Osteocyte (in vitro differentiated cells): Measurements from ENCODE around the gene ADAMTS18. TPM values are rescaled to one million over a fixed set of nuclear protein-coding genes. Genes with fewer than 3 reads are reported as not detected.

Experiments used
- DNase-seq: peaks from one replicate; pipeline ENCODE4 v3.0.0; 2021; ENCODE audit warnings: mixed read lengths; ENCODE audit not compliant: unreplicated experiment; ENCODE audit errors: extremely low spot score
- H3K27ac Mint-ChIP-seq: one replicate; pipeline ENCODE4 v1.8.0; 2021; ENCODE audit warnings: mild to moderate bottlenecking, mixed read lengths; ENCODE audit not compliant: unreplicated experiment
- H3K27me3 Mint-ChIP-seq: one replicate; pipeline ENCODE4 v1.8.0; 2021; ENCODE audit warnings: mixed read lengths; ENCODE audit not compliant: unreplicated experiment
- H3K36me3 Mint-ChIP-seq: one replicate; pipeline ENCODE4 v1.8.0; 2021; ENCODE audit warnings: mixed read lengths; ENCODE audit not compliant: unreplicated experiment
- H3K4me1 Mint-ChIP-seq: one replicate; pipeline ENCODE4 v1.8.0; 2021; ENCODE audit warnings: mixed read lengths; ENCODE audit not compliant: unreplicated experiment
- H3K4me3 Mint-ChIP-seq: one replicate; pipeline ENCODE4 v1.8.0; 2021; ENCODE audit warnings: mild to moderate bottlenecking, moderate library complexity, mixed read lengths; ENCODE audit not compliant: unreplicated experiment
- H3K9me3 Mint-ChIP-seq: one replicate; pipeline ENCODE4 v1.8.0; 2021; ENCODE audit warnings: mixed read lengths; ENCODE audit not compliant: unreplicated experiment
- total RNA-seq: library from RNA; stranded (reverse); gene quantifications from 2 replicates; pipeline ENCODE4 v1.2.1, GENCODE V29; 2021
- TF ChIP-seq, protein P1 (sequence below): fragments of 200-600 bp; sonication (generic); IDR thresholded peaks from 2 replicates; pipeline ENCODE4 v1.5.0; 2021; ENCODE audit warnings: antibody characterized with exemption, mild to moderate bottlenecking, moderate library complexity

The ADAMTS18 gene
- total RNA-seq, 1 donor from 2014 or later = not detected

DNA sequence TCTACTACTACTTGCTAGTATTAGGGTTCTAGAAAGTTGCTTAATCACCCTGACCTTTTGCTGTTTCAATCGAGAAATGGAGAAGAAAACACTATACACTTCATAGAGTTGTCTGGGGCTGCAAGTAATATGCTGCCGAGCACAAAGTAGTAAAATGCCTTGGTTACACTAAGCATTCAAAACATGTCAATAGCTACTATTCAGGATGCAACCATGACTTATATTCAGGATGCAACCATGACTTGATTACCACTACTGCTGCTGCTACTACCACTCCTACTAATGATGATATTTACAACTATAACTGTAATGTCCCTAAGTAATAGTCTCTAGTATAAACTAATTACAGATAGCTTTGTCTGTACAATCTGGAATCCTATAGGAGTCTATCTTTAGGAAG, 35.3 kb downstream of the ADAMTS18 start:
- TF ChIP-seq, protein P1, sequence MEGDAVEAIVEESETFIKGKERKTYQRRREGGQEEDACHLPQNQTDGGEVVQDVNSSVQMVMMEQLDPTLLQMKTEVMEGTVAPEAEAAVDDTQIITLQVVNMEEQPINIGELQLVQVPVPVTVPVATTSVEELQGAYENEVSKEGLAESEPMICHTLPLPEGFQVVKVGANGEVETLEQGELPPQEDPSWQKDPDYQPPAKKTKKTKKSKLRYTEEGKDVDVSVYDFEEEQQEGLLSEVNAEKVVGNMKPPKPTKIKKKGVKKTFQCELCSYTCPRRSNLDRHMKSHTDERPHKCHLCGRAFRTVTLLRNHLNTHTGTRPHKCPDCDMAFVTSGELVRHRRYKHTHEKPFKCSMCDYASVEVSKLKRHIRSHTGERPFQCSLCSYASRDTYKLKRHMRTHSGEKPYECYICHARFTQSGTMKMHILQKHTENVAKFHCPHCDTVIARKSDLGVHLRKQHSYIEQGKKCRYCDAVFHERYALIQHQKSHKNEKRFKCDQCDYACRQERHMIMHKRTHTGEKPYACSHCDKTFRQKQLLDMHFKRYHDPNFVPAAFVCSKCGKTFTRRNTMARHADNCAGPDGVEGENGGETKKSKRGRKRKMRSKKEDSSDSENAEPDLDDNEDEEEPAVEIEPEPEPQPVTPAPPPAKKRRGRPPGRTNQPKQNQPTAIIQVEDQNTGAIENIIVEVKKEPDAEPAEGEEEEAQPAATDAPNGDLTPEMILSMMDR = no peak
- Mint-ChIP-seq H3K36me3 (no peaks in the 10 kb centered on the region), H3K9me3 (no peaks in the 10 kb centered on the region), H3K27ac (no peak overlapping the region), H3K4me3 (no peak overlapping the region), H3K27me3 (peaks cover 2% of the 10 kb centered on the region), H3K4me1 (no peaks in the 10 kb centered on the region)
- DNase-seq = no peak

DNA sequence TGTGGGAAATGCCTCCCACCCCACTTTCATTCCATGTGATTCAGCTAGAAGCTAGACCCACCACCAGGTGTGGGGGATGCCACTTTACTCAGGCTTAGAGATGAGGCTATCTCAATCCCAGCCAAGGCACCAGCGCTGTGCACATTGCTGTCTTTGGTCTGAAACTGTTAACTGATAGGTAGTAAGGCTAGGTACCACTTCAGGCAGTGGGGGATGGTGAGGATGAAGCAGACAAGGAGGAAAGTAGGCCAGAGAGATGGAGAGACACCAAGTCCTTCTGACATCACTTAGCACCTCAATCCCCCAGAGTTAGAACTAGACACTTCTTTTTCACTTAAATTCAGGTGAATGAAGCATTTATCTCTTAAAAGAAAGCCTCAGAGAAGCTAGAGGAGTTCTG, 35.8 kb downstream of the ADAMTS18 start:
- H3K27ac Mint-ChIP-seq = no peak overlapping the region

DNA sequence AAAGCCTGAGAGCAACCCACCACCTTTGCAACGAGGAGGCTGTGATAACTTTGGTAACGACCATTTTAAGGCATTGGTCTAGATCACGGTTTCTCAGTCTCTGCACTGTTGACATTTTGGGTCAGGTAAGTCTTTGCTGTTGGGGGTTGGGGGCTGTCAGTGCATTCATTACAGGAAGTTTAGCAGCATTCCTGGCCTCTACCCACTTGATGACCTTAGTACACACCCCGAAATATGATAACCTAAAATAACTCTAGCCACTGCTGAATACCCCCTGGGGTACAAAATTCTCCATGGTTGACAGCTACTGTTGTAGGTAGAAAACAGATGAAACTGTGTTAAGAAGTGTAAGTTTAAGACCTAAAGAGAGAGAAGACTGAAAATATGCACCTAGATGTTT, 36.3 kb downstream of the ADAMTS18 start:
- H3K36me3 Mint-ChIP-seq = no peaks in the 10 kb centered on the region
- H3K27me3 Mint-ChIP-seq = peaks cover 2% of the 10 kb centered on the region
- DNase-seq = no peak
- TF ChIP-seq, protein P1 = no peak
- no peaks in the 10 kb centered on the region for H3K9me3 Mint-ChIP-seq
- no peaks in the 10 kb centered on the region for H3K4me1 Mint-ChIP-seq
- no peak overlapping the region for H3K4me3 Mint-ChIP-seq
- H3K27ac Mint-ChIP-seq = no peak overlapping the region

More for the DNA sequence above, 35.8 kb downstream of the ADAMTS18 start:
- TF ChIP-seq, protein P1 = no peak
- Mint-ChIP-seq H3K4me1 (no peaks in the 10 kb centered on the region), H3K27me3 (peaks cover 2% of the 10 kb centered on the region), H3K4me3 (no peak overlapping the region), H3K9me3 (no peaks in the 10 kb centered on the region), H3K36me3 (no peaks in the 10 kb centered on the region)
- no peak for DNase-seq

DNA sequence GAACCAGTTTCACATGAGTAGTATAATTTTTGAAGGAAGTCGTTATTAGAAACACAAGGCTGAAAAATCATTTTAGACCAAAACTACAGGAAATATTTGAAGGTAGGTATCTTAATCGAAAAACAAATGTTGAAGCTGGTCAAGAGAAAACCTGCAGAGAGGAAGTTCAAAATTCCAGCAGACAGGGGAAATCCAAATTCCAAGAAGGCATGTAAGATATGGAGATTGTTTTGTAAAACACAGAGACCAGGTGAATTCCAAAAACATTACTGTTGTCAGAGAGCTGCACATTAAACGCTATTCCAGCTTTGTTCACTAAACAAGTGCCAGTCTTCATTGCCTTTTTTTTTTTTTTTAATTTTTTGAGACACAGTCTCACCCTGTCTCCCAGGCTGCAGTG, 38.4 kb downstream of the ADAMTS18 start:
- H3K9me3 Mint-ChIP-seq = no peaks in the 10 kb centered on the region
- H3K4me1 Mint-ChIP-seq = no peaks in the 10 kb centered on the region
- DNase-seq = no peak
- H3K36me3 Mint-ChIP-seq = no peaks in the 10 kb centered on the region
- TF ChIP-seq, protein P1 = no peak
- H3K4me3 Mint-ChIP-seq = no peak overlapping the region
- H3K27me3 Mint-ChIP-seq = peaks cover 1% of the 10 kb centered on the region
- no peak overlapping the region for H3K27ac Mint-ChIP-seq

DNA sequence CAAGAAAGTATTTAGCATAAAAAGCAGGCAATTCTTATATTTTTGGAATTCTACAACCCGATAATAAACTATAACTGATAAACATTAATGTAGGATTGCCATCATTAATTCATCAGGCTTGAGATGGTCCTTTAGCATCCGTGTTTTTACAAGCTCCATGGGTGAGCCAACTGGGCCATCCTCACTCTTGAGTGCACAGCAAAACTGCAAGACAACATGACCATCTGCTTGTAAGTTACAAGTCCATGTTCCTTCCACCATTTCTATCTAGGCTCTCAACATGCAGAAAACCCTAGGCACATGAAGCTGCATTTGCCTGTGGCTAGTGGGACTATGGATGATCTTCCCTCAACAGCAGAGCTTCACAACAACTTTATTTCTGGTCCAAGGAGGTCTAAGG, 40.1 kb downstream of the ADAMTS18 start:
- no peak for DNase-seq
- H3K4me1 Mint-ChIP-seq = no peaks in the 10 kb centered on the region
- H3K27ac Mint-ChIP-seq = no peak overlapping the region
- H3K27me3 Mint-ChIP-seq = no peaks in the 10 kb centered on the region
- no peaks in the 10 kb centered on the region for H3K9me3 Mint-ChIP-seq
- TF ChIP-seq, protein P1 = no peak
- no peaks in the 10 kb centered on the region for H3K36me3 Mint-ChIP-seq
- no peak overlapping the region for H3K4me3 Mint-ChIP-seq
